ENCODE results near the gene CCDC110. TPM values are rescaled to one million over a fixed set of nuclear protein-coding genes. Genes with fewer than 3 reads are reported as not detected.
A peak's percentile ranks its signal among the peaks of the same experiment; 100 is the strongest.
"Not testable (repeated sequence)": the region's sequence is repeated elsewhere in the genome, so short reads cannot be mapped to it uniquely, and the experiment has no call there.

The CCDC110 gene
- polyA plus RNA-seq (ENCODE audit: low read depth in 6 of 6), result under 1 TPM in 2 of 6 donors, not detected in 4; 0.16 to 0.92 TPM

GRCh38 chr4:185471235-185472102, at the start of gene CCDC110:
TSS of gene CCDC110 (minus strand) at chr4:185471733. CDS start at chr4:185471683, 50 bp downstream.
- Mint-ChIP-seq H3K36me3 (no peaks in the 10 kb centered on the region), H3K9me3 (peaks cover 0 to 5% (median 0%) of the 10 kb centered on the region in 7 donors), H3K4me3 (peak within 1 kb of the TSS; percentile 85 to 92 (median 90)), H3K4me1 (peaks cover 8 to 20% (median 17%) of the 10 kb centered on the region in 3 donors), H3K27ac (peak within 1 kb of the TSS; percentile 86 to 96 (median 93)), H3K27me3 (peaks cover 2 to 17% (median 4%) of the 10 kb centered on the region in 3 donors)
- ATAC-seq (ENCODE audit: low read depth in 2 of 2), result peak; percentile 76 to 79
- peak; percentile 82 for DNase-seq

- DNase-seq (no peak), ATAC-seq (ENCODE audit: low read depth in 2 of 2) (no peak)
- H3K27me3 Mint-ChIP-seq, result peaks cover 11 to 25% (median 18%) of the 10 kb centered on the region in 3 donors
- no peaks in the 10 kb centered on the region for H3K4me1 Mint-ChIP-seq
- no peak overlapping the region for H3K4me3 Mint-ChIP-seq
- no peaks in the 10 kb centered on the region for H3K36me3 Mint-ChIP-seq
- H3K27ac Mint-ChIP-seq, result no peak overlapping the region
- peaks cover 0 to 2% (median 0%) of the 10 kb centered on the region in 7 donors for H3K9me3 Mint-ChIP-seq
These were observed 48.6 kb upstream of the CCDC110 start for GRCh38 chr4:185520119-185520518.

- DNase-seq (no peak), ATAC-seq (ENCODE audit: low read depth in 2 of 2) (no peak)
- Mint-ChIP-seq H3K4me1 (peaks cover 0 to 4% (median 3%) of the 10 kb centered on the region in 3 donors), H3K9me3 (peaks cover 0 to 2% (median 0%) of the 10 kb centered on the region in 7 donors), H3K27ac (no peak overlapping the region), H3K36me3 (peaks cover 0 to 3% of the 10 kb centered on the region in 2 donors), H3K4me3 (no peak overlapping the region), H3K27me3 (peaks cover 19 to 31% (median 28%) of the 10 kb centered on the region in 3 donors)
These were observed 47.0 kb upstream of the CCDC110 start for GRCh38 chr4:185518494-185518893.

GRCh38 chr4:185518069-185518468, 46.5 kb upstream of the CCDC110 start:
- Mint-ChIP-seq H3K4me1 (peaks cover 0 to 8% (median 5%) of the 10 kb centered on the region in 3 donors), H3K36me3 (peaks cover 0 to 7% of the 10 kb centered on the region in 2 donors), H3K9me3 (peaks cover 0 to 3% (median 0%) of the 10 kb centered on the region in 7 donors), H3K27me3 (peaks cover 24 to 31% (median 31%) of the 10 kb centered on the region in 3 donors), H3K27ac (no peak overlapping the region), H3K4me3 (no peak overlapping the region)
- DNase-seq (no peak), ATAC-seq (ENCODE audit: low read depth in 2 of 2) (no peak)

GRCh38 chr4:185515248-185515647, 43.7 kb upstream of the CCDC110 start:
- no peak for DNase-seq
- H3K27me3 Mint-ChIP-seq, result peaks cover 39 to 47% (median 40%) of the 10 kb centered on the region in 3 donors
- ATAC-seq (ENCODE audit: low read depth in 2 of 2), result no peak
- peaks cover 0 to 3% (median 0%) of the 10 kb centered on the region in 7 donors for H3K9me3 Mint-ChIP-seq
- H3K4me3 Mint-ChIP-seq, result no peak overlapping the region
- H3K36me3 Mint-ChIP-seq, result peaks cover 0 to 10% of the 10 kb centered on the region in 2 donors
- H3K27ac Mint-ChIP-seq, result no peak overlapping the region
- peaks cover 0 to 10% (median 5%) of the 10 kb centered on the region in 3 donors for H3K4me1 Mint-ChIP-seq

- Mint-ChIP-seq H3K27me3 (peaks cover 42 to 58% (median 44%) of the 10 kb centered on the region in 3 donors), H3K9me3 (peaks cover 0 to 3% (median 0%) of the 10 kb centered on the region in 7 donors), H3K4me1 (peaks cover 0 to 10% (median 5%) of the 10 kb centered on the region in 3 donors), H3K27ac (peak overlapping the region in 1 of 6 donors; percentile 4), H3K4me3 (peak overlapping the region in 1 of 8 donors; percentile 47), H3K36me3 (peaks cover 0 to 10% of the 10 kb centered on the region in 2 donors)
- DNase-seq (no peak), ATAC-seq (ENCODE audit: low read depth in 2 of 2) (no peak)
These were observed 42.7 kb upstream of the CCDC110 start for GRCh38 chr4:185514182-185514697.

- H3K4me3 Mint-ChIP-seq, result no peak overlapping the region
- H3K36me3 Mint-ChIP-seq, result peaks cover 0 to 10% of the 10 kb centered on the region in 2 donors
- H3K4me1 Mint-ChIP-seq, result peaks cover 0 to 10% (median 5%) of the 10 kb centered on the region in 3 donors
- DNase-seq (no peak), ATAC-seq (ENCODE audit: low read depth in 2 of 2) (no peak)
- H3K27me3 Mint-ChIP-seq, result peaks cover 39 to 60% (median 49%) of the 10 kb centered on the region in 3 donors
- peaks cover 0 to 3% (median 0%) of the 10 kb centered on the region in 7 donors for H3K9me3 Mint-ChIP-seq
- no peak overlapping the region for H3K27ac Mint-ChIP-seq
These were observed 42.1 kb upstream of the CCDC110 start for GRCh38 chr4:185513489-185514181.

- H3K27me3 Mint-ChIP-seq, result peaks cover 37 to 65% (median 55%) of the 10 kb centered on the region in 3 donors
- H3K4me3 Mint-ChIP-seq, result no peak overlapping the region
- no peak overlapping the region for H3K27ac Mint-ChIP-seq
- no peak for ATAC-seq (ENCODE audit: low read depth in 2 of 2)
- H3K36me3 Mint-ChIP-seq, result peaks cover 0 to 10% of the 10 kb centered on the region in 2 donors
- peaks cover 0 to 3% (median 0%) of the 10 kb centered on the region in 7 donors for H3K9me3 Mint-ChIP-seq
- DNase-seq, result no peak
- peaks cover 0 to 10% (median 5%) of the 10 kb centered on the region in 3 donors for H3K4me1 Mint-ChIP-seq
These were observed 41.0 kb upstream of the CCDC110 start for GRCh38 chr4:185512516-185512915.

- H3K36me3 Mint-ChIP-seq; H3K27ac Mint-ChIP-seq; H3K9me3 Mint-ChIP-seq; DNase-seq; H3K4me3 Mint-ChIP-seq; ATAC-seq (ENCODE audit: low read depth in 2 of 2): not testable (repeated sequence)
- Mint-ChIP-seq H3K27me3 (peaks cover 44 to 66% (median 55%) of the 10 kb centered on the region in 3 donors), H3K4me1 (peaks cover 0 to 10% (median 5%) of the 10 kb centered on the region in 3 donors)
These were observed 39.7 kb upstream of the CCDC110 start for GRCh38 chr4:185511243-185511642.

GRCh38 chr4:185510806-185511205, 39.3 kb upstream of the CCDC110 start:
- peaks cover 0 to 10% (median 5%) of the 10 kb centered on the region in 3 donors for H3K4me1 Mint-ChIP-seq

GRCh38 chr4:185508181-185508580, 36.6 kb upstream of the CCDC110 start:
- DNase-seq (no peak), ATAC-seq (ENCODE audit: low read depth in 2 of 2) (no peak)
- Mint-ChIP-seq H3K27ac (peak overlapping the region in 1 of 6 donors; percentile 33), H3K4me3 (no peak overlapping the region), H3K9me3 (peaks cover 0 to under 1% (median 0%) of the 10 kb centered on the region in 7 donors), H3K4me1 (peaks cover 0 to 3% (median 0%) of the 10 kb centered on the region in 3 donors), H3K36me3 (peaks cover 0 to 4% of the 10 kb centered on the region in 2 donors), H3K27me3 (peaks cover 46 to 68% (median 51%) of the 10 kb centered on the region in 3 donors)

More at GRCh38 chr4:185510806-185511205, 39.3 kb upstream of the CCDC110 start:
- Mint-ChIP-seq H3K36me3 (peaks cover 0 to 10% of the 10 kb centered on the region in 2 donors), H3K4me3 (no peak overlapping the region), H3K27ac (no peak overlapping the region), H3K27me3 (peaks cover 48 to 70% (median 57%) of the 10 kb centered on the region in 3 donors), H3K9me3 (peaks cover 0 to 1% (median 0%) of the 10 kb centered on the region in 7 donors)
- DNase-seq (no peak), ATAC-seq (ENCODE audit: low read depth in 2 of 2) (no peak)

GRCh38 chr4:185506422-185506821, 34.9 kb upstream of the CCDC110 start:
- Mint-ChIP-seq H3K4me1 (no peaks in the 10 kb centered on the region), H3K4me3 (peak overlapping the region in 1 of 8 donors; percentile 72), H3K27ac (no peak overlapping the region), H3K36me3 (no peaks in the 10 kb centered on the region), H3K27me3 (peaks cover 33 to 63% (median 35%) of the 10 kb centered on the region in 3 donors), H3K9me3 (peaks cover 0 to 11% (median 0%) of the 10 kb centered on the region in 7 donors)
- DNase-seq, result no peak
- ATAC-seq (ENCODE audit: low read depth in 2 of 2), result no peak

Data from naive B cell (primary cell).